HTERT RPE-1 (cell line): ENCODE measurements around the gene EGFLAM.
"Not testable (repeated sequence)": the region's sequence is repeated elsewhere in the genome, so short reads cannot be mapped to it uniquely, and the experiment has no call there.

ENCODE experiments used
- in situ Hi-C: fragments of 300-500 bp; cut with MboI; formaldehyde crosslinking; loops from 4 replicates; pipeline ENCODE4 v1.14.3; 2020; ENCODE audit warnings: low sequenced_read_pairs

EGFLAM gene

DNA sequence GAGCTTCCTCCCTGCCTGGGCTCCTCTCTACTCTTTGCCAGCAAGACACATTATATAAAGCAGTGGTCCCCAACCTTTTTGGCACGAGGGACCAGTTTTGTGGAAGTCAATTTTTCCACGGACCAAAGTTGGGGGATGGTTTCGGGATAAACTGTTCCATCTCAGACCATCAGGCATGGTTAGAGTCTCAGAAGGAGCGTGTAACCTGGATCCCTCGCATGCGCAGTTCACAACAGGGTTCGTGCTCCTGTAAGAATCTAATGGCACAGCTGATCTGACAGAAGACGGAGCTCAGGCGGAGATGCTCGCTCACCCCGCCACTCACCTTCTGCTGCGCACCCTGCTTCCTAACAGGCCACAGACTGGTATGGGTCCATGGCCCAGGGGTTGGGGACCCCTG is 155.3 kb downstream of the EGFLAM start:
- in situ Hi-C loops = no loop called here

- in situ Hi-C loops = no loop called here
Measured at GRCh38 chr5:38414348-38414747, 156.0 kb downstream of the EGFLAM start.

DNA sequence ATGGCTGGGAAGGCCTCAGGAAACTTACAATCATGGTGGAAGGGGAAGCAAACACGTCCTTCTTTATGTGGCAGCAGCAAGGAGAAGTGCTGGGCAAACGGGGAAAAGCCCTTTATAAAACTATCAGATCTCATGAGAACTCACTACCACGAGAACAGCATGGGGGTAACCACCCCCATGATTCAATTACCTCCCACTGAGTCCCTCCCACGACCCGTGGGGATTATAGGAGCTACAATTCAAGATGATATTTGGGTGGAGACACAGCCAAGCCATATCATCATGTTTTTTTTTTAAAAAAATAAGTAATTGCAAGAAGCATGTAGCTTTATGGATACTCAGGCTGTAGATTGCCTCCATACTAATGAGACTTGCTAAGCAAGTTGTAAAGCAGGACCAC is 157.4 kb downstream of the EGFLAM start:
- in situ Hi-C loops = not testable (repeated sequence)

DNA sequence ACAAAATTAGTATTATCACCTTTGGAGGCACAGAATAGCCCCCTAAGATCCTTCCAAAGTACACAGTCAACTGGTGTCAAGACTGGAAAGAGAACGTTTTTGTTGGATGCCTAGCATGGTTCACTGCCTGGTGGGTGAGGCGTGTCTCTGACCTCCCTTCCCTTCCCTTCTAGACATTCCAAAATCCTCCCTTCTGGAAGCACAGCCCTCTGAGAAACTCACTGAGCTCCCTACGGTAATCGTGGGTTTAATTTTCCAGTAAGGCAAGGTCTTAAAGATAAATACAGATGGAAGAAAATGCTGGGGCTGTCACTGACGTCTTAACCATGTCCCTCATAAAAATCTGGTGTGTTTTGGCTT is 159.3 kb downstream of the EGFLAM start:
- in situ Hi-C loops = no loop called here

- in situ Hi-C loops = no loop called here
Measured at GRCh38 chr5:38420246-38420645, 161.9 kb downstream of the EGFLAM start.

DNA sequence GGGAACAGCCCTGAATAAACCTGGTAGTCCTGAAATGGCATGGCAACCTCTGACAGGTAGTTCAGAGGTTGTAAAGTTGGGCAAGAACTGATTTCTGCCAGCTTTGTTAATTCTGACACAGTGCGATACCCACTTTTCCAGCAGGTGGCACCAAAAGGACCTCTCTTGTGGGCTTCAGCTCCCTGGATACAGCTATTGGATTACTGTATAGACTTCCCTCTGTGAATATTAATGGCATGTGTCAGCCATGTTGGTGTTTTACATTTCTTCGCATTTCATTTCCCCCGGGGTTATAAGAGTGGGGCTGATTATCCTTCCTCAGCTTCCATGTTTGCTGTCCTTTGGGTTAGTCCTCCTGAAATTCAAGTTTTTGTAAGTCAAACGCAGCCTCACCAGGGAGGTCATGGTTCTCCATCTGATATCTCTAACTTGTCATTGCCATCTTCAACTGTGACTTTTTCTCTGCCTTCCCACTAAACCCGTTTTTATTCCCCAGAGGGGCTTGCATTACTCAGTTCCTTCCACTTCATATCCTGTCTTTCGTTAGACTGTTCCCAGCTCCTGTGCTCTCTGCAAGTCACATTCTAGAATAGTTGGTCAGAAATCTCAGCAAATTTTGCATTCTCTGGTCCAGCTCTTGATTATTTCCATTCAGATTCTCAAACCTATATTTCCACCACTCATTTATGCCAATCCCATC is 162.5 kb downstream of the EGFLAM start:
- in situ Hi-C loops = no loop called here

GRCh38 chr5:38422622-38423021 is 164.3 kb downstream of the EGFLAM start:
- in situ Hi-C loops = no loop called here

- in situ Hi-C loops = no loop called here
Measured at GRCh38 chr5:38423276-38424147, 165.2 kb downstream of the EGFLAM start.

GRCh38 chr5:38424148-38425060 is 166.0 kb downstream of the EGFLAM start:
- in situ Hi-C loops = no loop called here

GRCh38 chr5:38426490-38426889 is 168.1 kb downstream of the EGFLAM start:
- in situ Hi-C loops = no loop called here

DNA sequence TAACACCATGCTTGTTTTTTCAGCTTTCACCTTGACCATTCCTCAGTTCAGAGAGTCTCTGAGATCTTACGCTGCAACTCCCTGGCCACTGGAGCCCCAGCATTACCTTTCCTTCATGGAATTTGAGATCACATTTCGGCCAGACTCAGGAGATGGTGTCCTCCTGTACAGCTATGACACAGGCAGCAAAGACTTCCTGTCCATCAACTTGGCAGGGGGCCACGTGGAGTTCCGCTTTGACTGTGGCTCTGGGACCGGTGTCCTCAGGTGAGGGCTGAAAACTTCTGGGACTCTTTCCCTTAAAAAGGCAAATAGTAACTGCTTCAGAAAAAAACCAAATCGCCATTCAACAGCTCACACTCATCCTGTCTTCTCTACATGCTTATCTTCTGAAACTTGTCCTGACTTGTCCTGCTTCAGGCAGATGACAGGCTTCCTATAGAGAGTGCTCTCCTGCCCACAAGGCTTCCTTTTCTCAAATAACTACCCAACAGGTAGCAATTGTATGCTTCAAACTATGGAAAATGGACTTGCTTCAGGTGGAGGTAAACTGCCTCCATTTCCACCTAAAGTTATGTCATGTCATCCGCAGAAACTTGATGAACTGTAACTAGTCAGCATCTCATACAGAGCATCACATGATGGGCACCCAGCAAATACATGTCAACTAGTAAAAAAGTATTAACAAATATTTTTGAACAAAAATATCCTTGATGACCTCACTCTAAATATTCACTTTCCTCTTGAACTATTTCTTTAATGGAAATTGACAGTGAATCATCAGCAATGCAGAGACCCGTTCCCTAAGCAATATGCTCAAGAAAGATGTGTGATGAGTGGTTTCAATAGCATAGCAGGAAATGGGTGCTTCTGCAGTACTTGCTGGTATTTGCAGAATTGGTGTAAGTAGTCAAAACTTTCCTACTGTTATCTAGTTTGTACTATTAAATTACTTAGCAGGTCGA is 168.9 kb downstream of the EGFLAM start:
- in situ Hi-C loops = no loop called here

DNA sequence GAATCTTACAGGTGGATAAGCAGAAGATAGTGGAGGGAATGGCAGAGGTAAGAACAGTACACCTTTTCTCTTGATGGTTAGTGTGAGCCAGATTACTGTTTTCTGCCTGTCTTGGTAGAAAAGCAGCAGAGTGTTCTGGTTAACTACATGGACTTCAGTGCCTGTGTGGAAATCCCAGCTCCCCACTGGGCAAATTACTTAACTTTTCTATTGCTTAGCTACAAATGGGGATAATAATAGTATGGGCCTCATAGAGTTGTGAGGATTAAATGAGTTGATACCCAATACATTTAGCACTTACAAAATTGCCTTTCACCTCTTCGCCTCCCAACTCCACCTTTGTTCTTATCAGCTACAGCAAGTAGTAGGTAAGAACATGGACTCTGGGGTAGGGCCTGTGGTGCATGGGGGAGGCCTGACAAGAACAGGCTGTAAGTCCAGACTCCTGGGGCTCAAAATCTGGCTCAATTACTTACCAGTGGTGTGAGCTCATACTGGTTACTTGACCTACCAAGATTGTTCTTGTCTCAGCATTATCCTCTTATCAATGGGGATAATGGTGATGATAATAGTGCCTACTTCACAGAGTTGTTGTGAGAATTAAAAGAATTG is 173.0 kb downstream of the EGFLAM start:
- in situ Hi-C loops = no loop called here

- in situ Hi-C loops = no loop called here
Measured at GRCh38 chr5:38433160-38433861, 175.0 kb downstream of the EGFLAM start.

DNA sequence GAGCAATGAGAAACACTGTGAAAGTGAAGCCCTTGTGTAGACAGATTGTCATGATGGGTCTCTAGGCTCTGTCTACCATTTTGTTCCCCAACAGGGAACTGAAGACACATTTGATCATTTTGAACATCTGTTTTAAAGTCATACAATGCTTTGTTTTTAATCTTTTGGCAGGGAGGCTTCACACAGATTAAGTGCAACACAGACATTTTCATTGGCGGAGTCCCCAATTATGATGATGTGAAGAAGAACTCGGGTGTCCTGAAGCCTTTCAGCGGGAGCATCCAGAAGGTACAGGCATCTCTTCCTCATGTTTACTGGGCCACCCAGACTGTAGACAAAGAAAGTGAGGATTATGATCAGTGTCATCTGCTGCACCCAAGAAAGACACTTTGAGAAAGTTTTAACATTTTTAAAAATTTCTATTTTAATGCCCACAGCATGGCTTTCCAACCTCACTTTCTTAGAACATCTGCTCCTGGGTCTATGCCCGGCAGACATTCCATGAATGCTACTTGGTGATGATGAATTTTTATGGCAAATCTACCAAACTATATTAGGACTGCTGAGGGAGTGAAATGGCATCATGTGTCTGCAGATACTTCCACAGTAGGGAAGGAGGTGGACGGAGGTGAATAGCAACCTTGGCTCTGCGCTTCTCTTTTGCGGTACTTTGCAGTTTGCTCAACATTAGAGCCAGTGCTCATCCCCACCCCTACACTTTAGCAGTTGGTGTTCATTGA is 176.8 kb downstream of the EGFLAM start:
- in situ Hi-C loops = no loop called here

GRCh38 chr5:38438757-38439156 is 180.4 kb downstream of the EGFLAM start:
- in situ Hi-C loops = no loop called here

GRCh38 chr5:38441453-38442246 is 183.3 kb downstream of the EGFLAM start:
- in situ Hi-C loops = no loop called here

- in situ Hi-C loops = no loop called here
Measured at GRCh38 chr5:38442247-38442573, 183.9 kb downstream of the EGFLAM start.

DNA sequence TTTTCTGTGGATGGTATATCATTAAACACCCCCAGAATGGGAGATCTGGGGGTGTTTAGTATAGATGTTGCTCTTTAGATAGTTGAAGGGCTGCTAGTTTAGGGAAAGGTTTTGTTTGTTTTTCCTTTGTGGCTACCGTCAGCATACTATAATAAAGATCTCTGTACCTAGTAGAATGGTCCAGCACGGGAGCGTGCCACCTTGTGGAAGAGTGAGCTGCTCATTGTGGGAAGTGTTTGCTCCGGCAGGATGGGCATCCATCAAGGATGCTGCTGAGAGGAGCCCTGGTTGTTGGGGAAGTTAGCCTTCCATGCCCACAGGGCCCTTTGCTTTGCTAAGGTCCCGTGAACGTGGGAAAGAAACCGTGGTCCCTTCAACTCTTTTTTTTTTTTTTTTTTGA is 185.0 kb downstream of the EGFLAM start:
- in situ Hi-C loops = no loop called here
